Stimulated activated CD4-positive, alpha-beta T cell treated with anti-CD3 and anti-CD28 coated beads, Interleukin-4, amount 100 ng/mL, for 4 hours (primary cell): ENCODE results near the gene TEDC1.
A peak's percentile ranks its signal among the peaks of the same experiment; 100 is the strongest.

Experiments used
- DNase-seq, 2 experiments: peaks; one replicate each; pipeline ENCODE4 v3.0.0-alpha.2; 2020

The TEDC1 gene

GRCh38 chr14:105486163-105486973 lies 4.7 kb upstream of the TEDC1 start, which contains the start of gene CRIP1:
CRIP1 (plus strand) TSS chr14:105486886; CDS start chr14:105487260, 374 bp downstream.
- DNase-seq: no peak

GRCh38 chr14:105486974-105487448 lies 4.0 kb upstream of the TEDC1 start:
- no peak for DNase-seq

- DNase-seq: peak in 1 of 2 experiments; percentile 54
Measured at GRCh38 chr14:105487449-105487985, 3.5 kb upstream of the TEDC1 start.

GRCh38 chr14:105487986-105488777 lies 2.9 kb upstream of the TEDC1 start:
- peak in 1 of 2 experiments; percentile 28 for DNase-seq

DNA sequence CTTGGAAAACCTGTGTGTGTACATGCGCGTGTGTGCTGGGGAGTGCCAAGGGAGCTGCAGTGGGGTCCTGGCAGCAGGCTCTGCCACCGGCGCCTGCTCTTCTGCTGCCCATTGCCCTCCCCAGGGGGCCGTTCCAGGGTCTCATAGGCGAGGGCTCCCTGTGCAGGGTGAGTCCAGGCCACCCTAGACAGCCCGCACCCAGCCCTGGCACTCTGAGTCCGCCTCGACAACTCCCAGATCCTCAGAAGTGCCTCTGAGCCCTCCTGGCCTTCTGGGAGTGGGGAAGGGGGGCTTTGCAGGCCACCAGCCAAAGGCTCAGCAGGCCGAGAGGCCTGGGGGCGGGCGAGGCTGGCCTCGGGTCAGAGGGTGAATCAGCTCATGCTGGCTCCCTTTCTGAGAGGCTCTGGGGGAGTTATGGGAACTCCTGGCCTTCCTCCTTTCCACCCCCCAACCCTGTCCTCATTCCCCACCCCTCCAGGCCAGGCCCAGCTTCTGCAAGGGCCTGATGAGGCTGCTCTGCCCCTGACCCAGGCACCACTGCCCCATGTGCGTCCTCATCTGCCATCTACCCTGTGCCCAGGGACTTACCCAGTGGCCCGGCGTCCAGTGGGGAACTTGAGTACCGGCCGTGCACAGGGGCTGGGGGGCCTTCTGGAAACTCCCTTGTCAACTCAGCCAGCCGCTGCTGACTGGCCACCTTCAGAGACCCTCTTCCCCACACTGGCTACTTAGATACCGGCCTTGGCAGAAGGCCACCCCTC lies 2.1 kb upstream of the TEDC1 start:
- DNase-seq: no peak

DNA sequence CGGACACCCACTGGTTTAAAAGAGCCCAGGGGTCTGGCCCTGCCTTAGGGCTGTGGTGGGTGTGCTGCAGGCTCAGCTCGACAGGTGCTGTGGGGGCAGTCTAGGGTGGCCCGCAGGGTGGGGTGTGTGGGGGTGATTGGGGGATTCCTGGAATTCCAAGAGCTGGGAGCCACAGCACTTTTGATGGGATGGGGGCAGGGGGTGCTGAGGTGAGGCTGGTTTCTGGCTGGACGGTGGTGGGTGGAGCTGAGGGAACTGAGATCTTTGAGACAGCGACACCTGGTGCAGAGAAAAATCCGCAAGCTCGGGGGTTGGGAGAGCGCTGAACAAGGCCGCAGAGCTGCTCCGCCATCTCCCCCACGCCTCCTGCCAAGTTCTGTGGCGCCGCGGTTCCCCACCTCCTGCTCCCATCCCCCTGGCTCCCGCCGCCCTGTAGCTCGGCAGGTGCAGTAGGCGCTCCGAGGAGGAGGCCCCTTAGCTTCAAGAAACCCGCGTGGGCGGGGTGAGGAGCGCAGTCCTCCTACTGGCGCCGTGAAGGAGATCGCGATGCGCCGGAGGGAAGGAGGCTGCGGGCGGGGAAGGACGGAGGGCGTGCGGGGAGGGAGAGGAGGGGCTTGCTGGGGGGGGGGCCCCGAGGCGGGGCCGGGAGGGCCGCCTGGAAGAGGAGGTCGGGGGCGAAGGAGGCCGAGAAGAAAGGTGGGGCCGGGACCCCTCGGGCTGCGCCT lies 1.3 kb upstream of the TEDC1 start:
- peak; percentile 73 to 82 for DNase-seq

DNA sequence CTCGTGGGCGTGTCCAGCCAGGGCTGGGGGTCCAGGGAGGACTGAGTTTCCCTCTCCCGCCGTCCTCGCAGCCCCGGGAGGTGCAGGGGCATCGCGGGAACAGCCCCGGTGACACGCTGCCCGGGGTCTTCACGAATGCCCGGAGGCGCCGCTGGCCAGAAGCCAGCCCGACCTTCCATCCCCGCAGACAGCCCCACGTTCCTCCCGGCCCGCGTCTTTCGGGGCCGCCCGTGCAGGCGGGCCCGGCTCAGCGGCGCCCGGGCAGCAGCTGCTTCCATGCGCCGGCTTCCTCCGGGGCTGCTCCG lies 827 bp upstream of the TEDC1 start:
- no peak for DNase-seq

DNA sequence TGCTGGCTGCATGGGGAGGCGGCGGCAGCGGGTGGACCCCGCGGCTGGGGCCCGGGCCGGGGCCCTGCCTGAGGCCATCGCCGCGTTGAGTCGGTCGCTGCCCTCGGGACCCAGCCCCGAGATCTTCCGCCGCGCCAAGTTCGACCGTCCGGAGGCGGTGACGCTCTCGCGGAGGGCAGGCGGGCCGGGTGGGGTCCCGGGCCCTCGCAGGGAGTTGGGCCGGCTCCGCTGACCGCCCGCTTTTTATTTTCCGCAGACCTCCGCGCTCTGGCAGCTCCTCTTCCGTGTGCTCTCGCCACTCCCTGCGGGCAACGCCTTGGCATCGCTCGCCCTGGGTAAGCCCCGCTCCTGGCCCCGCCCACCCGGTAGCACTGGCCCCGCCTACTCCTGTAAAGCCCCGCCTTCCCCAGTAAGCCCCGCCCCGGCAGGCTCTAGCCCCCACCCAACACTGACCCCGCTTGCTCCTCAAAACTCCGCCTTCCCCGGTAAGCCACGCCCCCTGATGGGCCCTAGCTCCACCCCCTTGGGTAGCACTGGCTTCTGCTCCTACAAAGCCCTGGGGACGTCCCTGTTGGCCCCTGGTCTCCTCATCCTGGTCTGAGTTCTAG lies 424 bp downstream of the TEDC1 start:
- peak; percentile 80 to 83 for DNase-seq

DNA sequence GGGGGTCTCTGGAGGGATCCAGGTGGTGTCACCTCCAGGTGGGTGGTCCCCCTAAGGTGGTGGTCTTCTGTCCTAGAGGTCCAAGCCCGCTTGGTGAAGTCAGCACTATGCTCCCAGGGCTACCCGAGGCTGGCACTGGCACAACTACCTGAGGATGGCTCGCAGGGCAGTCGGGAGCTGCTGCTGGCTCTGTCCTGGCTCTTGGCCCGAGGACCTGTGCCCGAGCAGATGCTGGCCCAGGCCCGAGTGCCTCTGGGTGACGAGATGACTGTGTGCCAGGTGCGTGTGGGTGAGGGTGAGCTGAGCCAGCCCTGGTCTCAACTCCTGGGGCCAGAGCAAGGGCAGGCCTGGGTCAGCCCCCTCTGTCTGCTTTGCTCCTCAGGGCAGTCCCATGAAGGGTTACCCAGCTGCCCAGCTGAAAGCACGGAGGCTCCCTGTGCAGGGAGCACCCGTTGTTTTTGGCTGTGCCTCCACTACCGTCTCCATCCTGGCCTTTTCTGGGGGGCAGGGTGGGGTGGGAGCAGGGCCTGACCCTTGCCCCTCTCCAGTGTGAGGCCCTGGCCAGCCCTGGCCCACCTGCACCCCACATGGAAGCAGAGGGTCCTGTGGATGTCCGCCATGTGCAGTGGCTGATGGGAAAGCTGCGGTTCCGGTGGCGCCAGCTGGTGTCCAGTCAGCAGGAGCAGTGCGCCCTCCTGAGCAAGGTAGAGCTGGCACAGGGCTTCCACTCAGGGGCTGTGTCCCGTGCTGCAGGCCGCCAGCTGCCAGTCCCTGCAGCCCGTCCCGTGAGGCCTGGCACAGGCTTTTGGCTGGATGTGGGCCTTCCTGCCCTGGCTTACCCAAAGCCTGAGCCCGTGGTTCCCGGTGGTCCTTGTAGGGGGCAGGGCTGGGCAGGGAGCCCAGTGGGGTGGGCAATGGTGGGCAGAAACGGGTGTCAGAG lies 1.3 kb downstream of the TEDC1 start:
- no peak for DNase-seq

- DNase-seq: no peak
Measured at GRCh38 chr14:105492971-105493871, 2.2 kb downstream of the TEDC1 start.

DNA sequence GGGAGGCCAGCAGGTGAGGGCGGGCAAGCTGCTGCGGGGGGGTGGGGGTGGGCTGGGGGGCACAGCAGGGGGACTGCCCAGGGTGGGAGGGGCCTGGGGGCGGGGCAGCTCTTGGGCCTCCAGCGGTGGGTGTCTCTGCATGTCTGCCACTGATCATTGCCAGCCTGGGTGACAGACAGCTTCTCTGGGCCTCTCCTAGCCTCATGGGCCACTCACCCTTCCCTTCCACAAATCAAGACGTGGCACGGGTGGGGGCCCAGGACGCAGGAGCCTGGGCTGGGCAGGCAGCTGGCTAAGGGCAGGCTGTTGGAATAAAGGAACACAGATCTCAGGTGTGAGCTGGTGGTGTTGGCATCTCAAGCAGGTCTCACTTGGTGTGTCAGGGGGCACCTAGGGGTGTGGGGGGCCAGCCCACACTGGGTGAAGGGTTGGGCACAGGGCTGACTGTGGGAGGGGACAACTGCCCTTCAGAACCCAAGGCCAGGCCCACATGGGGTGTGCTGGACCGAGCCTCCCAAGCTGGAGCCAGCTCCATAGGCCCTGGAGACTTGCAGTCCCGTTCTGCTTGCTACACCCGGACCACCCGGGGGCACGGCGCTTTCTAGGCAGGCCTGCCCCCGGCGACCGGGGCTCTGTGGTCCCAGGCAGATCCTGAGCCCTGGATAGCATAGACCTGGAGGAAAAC lies 3.0 kb downstream of the TEDC1 start:
- DNase-seq: no peak

DNA sequence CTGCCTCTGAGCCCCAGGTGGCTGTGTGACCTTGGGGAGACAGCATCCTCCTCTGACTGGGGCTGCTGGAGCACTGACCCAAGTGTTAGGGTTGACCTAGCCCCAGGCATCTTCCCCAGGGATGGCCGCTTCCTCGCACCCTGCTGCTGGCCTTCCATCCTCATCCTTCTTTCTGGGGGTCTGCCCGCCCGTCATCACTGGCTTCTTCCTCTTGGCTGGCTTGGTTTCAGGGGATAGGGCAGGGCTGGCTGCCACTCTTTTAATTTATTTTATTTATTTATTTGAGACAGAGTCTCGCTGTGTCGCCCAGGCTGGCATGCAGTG lies 3.5 kb downstream of the TEDC1 start:
- DNase-seq: no peak

GRCh38 chr14:105495101-105495989 lies 4.3 kb downstream of the TEDC1 start:
- no peak for DNase-seq

DNA sequence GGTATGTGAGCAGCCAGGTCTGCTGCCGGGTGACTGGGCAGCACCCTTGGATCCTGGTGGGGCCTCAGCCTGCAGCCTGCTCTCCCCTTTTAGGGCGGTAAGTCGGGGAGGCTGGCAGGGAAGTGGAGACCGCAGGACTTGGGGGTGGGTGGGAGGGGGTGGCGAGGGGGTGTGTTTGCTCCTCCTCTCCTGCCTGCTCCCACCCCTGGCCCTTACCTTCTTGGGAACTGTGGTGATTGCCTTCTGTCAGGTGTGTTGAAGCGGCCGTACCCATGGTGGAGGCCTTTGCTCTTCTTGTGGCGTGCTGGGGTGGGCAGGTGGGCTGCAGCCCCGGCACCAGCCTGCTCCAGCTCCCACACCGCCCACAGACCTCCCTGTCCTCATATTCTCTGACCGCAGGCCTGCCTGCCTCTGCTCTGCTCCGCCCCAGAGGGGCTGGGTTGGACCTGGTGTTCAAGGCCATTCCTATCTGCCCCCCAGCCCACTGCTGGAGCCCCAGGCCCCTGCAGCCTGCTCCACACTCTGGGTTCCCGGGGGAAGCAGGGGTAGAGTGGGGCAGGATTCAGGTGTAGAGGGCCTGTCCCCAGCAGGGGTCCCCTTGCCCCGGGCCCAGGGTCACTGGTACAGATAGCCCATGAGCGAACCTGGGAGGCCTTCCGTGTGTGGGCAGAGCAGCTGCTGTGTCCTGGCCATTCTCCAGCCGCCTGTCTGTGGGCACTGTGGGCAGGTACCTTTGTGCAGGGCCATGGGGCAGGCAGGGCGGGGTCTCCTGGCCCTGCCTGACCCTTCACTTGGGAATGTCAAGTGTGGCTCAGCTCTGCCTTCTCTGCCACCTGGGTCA lies 5.2 kb downstream of the TEDC1 start:
- DNase-seq: no peak

GRCh38 chr14:105496831-105497591 lies 6.0 kb downstream of the TEDC1 start:
- DNase-seq: no peak
